HG02981 (cell line): ENCODE data around the gene TM9SF4.
"Not testable (repeated sequence)": the region's sequence is repeated elsewhere in the genome, so short reads cannot be mapped to it uniquely, and the experiment has no call there.

Experiments used
- ATAC-seq: cut with Tn5 transposase; IDR thresholded peaks from one replicate; pipeline ENCODE4 v1.9.1; 2021; ENCODE audit warnings: mild to moderate bottlenecking, moderate library complexity; ENCODE audit not compliant: unreplicated experiment

TM9SF4 gene

DNA sequence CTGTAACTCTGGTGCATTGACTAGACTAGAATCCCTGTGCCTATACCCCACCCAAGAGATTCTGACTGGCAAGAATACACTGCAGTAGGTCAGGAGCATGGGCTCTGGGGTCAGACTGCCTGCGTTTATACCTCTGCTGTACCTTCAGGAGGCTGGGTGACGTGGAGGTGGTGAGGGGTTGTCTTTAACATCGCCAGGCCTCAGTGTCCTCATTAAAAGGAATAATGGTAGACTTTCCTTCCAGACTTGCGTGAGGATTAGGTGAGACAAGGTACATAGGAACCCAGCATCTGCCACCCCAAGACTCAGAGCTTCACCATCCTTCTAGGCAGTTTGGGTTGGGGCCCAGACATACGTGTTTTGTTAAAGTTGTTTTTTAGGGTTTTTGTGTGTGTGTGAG, 44.3 kb downstream of the TM9SF4 start:
- no peak for ATAC-seq

DNA sequence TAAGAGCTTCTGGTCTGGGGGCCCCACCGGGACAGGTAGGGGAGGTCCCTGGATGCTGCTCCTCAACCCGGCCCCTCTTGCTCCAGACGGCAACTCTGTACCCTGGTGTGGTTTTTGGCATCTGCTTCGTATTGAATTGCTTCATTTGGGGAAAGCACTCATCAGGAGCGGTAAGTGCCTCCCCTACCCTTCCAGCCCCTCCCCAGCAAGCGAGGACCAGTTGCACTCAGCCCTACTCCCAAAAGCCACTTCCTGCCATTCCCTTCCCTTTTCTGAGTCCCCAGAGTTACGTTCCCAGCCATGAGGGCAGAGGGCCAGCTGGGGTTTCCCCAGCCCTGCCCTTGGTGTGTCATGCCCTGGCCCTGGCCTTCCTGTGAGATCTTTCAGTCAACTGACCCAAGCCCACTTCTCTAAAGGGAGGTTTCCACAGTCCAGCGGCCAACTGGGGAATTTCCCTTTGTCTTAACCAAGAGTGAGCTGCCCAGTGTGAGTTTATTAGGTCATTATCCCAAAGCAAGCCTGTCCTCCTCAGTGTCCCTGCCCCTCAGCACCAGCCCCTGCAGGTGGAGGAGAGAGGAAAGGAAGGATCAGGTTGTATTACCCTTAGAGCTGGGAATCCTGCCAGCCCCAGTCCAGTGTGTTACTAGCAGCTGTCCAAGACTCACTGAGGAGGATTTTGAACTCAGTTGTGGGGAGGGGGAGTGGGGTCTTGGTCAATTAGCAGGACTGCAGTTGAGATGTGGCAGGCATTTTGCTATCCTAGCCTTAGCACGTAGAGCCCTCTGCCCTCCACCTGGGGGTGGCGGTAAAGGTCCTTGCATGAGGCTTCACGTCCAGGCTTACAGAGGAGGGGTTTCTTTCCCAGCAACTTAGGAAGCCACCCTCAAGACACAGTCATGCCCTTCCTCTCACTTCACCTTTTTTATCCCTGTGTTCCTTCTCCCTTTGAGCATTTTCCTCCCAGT, 45.8 kb downstream of the TM9SF4 start:
- ATAC-seq: no peak

DNA sequence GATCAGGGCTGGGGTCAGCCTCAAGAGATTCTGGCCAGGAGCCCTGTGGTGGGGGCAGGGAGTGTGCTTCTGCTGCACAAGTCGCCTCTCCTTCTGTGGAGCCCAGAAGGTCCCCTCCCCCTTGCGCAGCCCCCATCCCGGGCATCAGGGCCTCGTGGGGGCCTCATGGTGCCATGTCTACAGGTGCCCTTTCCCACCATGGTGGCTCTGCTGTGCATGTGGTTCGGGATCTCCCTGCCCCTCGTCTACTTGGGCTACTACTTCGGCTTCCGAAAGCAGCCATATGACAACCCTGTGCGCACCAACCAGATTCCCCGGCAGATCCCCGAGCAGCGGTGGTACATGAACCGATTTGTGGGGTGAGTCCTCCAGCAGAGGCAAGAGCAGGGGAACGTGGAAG, 48.1 kb downstream of the TM9SF4 start:
- ATAC-seq: no peak

DNA sequence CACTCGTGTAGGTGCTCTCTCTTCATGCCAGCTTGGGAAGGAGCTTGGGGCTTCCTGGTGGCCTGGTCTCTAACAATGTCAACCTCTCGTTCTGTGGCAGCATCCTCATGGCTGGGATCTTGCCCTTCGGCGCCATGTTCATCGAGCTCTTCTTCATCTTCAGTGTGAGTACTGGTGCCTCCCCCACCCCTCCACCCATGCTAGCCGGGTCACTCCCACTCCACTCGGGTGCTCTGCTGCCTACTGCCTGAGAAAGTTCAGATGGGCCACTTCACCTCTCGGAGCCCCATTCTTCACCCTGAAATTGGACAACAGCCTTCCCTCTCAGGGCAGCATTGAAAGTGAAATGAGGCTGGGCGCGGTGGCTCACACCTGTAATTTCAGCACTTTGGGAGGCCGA, 48.8 kb downstream of the TM9SF4 start:
- ATAC-seq: no peak

DNA sequence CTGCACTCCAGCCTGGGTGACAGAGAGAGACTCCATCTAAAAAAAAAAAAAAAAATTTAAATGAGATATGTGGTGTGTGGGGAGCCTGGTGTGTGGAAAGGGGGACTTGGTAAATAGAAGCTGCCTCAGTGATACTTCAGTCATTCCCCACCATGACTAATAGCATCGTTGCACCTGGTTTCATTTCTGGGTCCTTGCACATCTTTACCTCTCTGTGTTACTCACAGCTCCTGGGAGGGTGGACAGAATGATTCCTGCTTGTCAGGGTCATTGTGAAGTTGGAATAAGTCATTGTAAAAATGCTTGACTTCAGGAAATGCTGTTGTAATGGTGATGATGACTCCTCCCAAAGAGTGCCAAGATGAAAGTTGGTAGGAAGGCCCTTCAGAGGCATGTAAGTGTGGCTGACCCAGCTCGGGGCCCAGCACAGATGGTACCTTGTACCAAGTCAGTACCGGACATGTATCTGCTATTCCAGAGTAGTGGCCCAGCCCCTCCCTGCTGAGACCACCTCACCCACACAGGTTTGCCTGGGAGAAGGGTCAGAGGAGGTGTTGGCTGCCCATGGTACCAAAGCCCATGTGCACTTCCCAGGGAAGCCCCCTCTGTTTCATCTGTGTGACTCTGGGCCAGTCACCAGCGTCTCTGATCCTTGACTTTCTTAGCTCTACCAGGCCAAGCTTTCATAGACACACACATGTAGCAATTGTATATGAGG, 49.6 kb downstream of the TM9SF4 start:
- no peak for ATAC-seq

DNA sequence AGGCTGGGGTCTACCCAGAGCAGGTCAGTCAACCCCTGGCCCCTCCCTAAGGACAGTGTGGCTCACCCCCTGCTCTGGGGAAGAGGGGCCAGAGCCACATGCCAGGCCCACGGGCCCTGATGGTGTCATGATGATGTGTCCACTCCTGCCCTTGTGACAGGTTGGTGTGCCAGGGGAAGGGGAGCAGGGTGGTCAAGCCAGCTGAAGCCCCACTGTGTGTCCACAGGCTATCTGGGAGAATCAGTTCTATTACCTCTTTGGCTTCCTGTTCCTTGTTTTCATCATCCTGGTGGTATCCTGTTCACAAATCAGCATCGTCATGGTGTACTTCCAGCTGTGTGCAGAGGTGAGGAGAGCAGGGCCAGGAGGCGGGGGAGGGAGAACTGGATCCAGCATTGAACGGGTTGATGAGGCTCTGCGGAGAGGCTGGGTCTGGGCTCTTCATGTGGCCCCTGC, 50.3 kb downstream of the TM9SF4 start:
- no peak for ATAC-seq

DNA sequence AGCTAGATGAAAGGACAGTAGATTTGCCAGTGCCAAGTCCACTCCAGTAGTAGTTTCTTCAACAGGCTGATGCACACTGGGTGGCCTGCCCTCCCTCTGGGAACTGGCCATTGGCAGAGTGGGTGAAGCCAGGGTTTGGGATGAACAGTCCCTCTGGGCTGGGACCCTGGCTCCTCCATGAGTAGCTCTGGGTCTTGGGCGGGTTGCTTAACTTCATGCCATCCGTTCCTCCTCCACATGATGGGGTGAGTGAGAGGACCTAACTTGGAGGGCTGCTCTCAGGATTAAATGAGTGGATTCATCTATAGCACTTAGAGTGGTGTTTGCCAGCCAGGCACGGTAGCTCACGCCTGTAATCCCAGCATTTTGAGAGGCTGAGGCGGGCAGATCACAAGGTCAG, 50.8 kb downstream of the TM9SF4 start:
- no peak for ATAC-seq

DNA sequence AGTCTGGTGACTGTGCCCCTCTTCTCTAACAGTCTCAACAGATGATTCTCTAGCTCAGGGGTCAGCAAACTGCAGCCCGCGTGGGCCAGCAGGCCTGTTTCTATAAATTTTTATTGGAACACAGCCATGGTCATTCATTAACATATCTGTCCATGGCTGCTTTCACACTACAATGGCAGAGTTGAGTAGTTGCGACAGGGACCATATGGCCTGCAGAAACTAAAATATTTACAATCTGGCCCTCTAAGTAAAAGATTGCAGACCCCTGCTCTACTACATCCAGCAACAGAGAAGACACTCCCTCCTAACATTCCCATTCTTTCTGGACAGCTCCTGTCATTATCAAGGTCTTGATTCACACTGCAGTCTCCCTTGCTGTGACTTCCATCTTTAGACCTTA, 52.8 kb downstream of the TM9SF4 start:
- no peak for ATAC-seq

DNA sequence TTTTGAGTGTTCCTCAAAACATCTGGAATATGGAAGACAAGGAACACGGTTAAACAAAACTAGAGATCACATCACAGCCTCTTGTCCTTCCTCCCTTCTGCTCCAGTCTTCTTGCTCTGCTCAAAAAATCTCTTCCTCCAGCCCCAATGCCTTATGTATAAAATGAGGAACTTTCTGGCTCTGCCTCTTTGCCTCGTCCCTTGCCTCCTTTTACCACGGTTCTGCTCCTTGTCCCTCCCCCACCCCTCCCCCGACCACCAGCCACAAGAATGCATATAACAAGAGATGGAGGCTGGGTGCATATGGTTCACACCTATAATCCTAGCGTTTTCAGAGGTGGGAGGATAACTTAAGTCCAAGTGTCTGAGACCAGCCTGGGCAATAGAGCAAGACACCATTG, 54.4 kb downstream of the TM9SF4 start:
- ATAC-seq: no peak

DNA sequence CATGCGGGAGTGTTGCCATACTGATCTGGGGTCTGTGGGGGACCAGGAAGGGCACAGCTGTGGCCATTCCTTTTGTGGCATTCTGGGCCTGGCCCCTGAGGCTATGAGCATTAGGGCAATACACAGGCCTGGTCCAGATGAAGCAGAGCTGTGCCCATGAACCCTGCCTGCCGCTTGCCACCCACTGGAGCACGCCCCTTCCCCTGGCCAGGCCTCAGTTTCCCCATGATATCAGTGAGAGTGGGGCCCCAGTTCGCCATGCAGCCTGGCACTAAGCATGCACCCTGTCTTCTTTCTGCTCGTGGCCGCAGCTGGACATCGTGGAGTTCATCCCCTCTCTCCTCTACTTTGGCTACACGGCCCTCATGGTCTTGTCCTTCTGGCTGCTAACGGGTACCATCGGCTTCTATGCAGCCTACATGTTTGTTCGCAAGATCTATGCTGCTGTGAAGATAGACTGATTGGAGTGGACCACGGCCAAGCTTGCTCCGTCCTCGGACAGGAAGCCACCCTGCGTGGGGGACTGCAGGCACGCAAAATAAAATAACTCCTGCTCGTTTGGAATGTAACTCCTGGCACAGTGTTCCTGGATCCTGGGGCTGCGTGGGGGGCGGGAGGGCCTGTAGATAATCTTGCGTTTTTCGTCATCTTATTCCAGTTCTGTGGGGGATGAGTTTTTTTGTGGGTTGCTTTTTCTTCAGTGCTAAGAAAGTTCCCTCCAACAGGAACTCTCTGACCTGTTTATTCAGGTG, 55.6 kb downstream of the TM9SF4 start:
- ATAC-seq: no peak

DNA sequence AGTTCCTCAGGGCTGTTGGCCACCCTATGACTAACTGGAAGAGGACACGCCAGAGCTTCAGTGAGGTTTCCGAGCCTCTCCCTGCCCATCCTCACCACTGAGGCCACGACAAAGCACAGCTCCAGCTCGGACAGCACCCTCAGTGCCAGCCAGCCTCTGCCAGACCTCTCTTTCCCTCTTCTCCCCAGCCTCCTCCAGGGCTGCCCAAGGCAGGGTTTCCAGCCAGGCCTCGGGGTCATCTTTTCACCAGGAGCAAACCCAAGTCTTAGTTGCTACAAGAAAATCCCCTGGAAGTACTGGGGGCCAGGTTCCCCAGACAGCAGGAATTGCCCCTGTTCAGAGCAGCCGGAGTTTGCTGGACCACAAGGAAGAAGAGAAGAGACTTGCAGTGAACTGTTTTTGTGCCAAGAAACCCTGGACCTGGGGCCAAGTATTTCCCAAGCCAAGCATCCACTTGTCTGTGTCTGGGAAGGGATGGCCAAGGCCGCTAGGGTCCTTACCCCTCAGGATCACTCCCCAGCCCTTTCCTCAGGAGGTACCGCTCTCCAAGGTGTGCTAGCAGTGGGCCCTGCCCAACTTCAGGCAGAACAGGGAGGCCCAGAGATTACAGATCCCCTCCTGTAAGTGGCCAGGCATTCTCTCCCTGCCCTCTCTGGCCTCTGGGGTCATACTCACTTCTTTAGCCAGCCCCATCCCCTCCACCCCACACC, 56.5 kb downstream of the TM9SF4 start:
- no peak for ATAC-seq

DNA sequence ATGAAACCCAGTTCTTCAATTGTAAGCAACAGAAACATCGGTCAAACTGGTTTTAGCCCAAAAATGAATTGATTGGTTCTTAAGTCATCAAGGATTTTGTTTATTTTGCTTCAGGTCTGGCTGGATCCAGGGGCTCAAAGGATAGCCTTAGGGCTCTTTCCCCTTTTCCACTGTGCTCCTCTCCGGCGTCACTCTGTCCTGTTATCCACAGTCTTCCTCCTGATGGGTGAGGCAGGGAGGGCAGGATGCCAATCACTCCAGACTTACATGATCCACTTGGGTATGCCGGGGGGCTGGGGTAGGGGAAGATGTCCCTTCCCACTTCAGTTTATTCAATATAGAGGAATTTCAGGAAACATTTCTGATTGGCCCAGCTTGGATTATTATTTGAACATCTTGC, 58.0 kb downstream of the TM9SF4 start:
- no peak for ATAC-seq

DNA sequence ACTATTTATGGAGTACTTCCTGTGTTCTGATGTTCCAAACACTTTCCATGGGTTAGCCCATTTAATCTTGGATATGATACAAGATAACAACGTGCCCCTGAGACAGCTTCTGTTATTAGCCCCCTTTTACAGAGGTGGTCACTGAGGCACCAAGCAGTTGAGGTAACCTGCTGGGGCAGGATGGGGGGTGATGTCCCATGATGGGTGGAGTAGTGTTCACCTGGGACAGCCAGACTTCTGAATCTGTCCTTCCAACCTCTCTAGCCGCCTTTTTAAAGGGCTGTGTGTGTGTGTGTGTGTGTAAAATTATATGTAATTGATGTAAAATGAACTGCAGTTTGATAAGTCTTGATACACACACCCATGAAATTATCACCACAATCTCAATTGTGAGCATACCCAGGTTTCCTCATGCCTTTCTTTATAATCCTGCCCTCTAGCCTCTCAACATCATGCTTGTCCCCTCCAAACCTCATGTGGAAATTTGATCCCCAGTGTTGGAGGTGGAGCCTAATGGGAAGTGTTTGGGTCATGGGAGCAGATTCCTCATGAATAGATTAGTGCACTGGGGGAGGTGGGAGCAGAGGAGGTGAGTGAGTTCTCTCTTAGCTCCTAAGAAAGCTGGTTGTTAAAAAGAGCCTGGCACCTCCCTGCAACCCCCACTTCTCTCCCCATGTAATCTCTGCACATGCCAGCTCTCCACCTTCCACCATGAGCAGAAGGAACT, 58.8 kb downstream of the TM9SF4 start:
- no peak for ATAC-seq

DNA sequence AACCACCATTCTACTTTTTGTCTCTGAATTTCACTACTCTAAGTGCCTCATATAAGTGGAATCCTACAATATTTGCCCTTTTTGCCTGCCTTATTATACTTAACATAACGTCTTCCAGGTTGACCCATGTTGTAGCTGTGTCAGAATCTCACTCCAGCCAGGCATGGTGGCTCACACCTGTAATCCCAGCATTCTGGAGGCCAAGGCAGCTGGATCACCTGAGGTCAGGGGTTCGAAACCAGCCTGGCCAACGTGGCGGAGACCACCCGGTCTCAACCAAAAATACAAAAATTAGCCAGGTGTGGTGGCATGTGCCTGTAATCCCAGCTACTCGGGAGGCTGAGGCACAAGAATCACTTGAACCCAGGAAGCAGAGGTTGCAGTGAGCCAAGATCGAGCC, 68.2 kb downstream of the TM9SF4 start:
- not testable (repeated sequence) for ATAC-seq

DNA sequence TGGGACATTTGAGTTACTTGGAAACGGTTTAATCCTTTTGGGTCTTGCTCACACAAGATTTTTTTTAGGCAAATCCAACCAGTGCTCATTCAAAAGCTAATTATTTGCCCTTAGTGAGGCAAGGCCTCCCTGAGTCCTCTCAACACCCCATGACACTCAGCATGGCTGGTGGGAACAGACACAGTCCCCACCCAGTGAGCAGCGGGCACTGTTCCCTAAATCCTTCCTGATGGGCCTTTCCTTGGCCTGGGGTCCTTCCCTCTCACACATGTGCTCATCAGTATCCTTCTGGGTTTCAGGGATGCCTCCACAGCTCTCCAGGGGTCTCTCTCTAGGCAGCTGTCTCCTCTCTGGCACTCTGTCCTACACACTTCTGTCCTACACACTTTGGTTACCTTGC, 70.0 kb downstream of the TM9SF4 start:
- no peak for ATAC-seq

DNA sequence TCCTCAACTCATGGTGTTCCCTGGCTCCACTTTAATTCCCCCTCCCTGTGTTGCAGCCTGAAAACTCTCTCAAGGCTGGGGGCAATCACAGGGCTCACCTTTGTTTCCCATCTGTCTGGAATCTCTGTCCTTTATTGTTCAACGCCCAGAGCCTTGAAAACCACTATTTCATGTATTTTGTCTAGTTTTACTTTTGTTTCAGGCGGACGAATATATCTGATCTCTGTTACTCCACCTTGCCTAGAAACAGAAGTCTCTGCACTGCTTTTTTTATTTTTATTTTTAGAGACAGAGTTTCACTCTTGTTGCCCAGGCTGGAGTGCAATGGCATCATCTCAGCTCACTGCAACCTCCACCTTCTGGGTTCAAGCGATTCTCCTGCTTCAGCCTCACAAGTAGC, 70.4 kb downstream of the TM9SF4 start:
- no peak for ATAC-seq

DNA sequence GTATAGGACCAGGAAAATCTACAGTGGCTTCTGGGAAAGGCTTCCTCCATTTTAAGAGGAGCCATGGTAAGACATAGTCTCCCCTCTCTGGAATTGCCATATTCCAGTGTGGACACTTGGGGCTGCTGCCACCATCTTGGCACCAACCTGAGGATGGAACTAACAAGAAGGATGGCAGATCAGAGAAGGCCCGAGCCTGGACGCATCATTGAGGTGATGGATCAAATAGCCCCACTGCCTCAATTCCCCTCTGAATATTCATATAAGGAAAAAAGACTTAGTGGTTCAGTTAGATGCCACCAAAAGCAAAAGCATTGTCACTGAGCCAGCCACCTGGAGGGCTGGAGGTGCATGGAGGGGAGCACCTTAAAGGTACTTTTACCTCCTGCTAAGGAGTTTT, 72.1 kb downstream of the TM9SF4 start:
- no peak for ATAC-seq

DNA sequence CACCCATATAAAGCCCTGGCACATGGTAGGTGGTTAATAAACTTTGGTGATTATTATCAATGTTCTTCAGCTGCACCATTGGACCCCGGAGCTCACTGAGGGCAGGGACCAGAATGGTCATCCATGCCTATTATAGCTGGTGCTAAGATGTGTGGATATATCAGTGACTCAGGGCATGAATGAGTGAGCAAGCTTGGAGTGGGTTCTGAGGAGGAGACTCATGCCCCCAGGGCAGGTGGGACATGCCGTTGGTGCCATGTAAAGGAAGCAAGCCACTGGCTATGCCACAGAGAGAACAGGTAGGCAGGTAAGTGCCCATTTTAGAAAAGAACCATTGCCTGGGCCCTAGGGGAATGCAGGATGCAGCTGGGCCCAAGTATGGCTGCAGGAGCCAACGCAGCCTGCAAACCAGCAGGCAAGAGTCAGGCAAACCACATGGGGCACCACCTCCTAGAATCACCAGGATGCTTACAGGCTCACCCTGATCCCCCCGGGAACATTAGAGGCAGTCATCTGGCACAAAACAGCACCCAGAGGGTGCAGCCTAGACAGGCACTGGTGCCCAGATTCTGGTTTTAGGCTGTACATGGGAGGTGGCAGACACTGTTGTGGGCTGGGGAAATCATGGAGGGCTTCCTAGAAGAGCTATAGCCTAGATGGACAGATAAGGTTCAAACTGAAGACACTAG, 74.6 kb downstream of the TM9SF4 start:
- no peak for ATAC-seq

DNA sequence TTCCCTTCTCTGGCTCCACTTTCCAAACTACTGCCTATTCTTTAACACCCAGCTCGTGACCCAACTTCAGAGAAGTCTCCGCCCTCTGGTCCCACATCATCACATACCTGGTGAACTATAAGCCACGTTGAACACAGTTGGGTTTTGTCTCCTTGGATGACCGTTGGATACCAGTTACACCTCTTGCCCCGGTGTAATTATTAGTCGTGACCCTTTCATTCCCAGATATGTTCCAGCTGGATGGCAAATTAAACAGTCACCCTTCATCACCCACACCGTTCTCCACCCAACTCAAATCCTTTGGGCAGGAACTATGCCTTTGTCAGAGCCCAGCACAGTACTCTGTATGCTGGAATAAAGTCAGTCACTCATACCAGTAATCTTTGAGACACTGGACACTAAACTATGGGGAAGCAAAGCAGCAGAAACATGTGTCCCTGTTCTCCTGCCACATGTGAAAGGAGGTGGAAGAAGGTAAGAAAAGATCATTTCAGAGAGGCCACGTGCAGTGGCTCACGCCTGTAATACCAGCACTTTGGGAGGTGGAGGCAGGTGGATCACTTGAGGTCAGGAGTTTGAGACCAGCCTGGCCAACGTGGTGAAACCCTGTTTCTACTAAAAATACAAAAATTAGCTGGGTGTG, 75.6 kb downstream of the TM9SF4 start:
- no peak for ATAC-seq
